ENCODE data around the gene WDR5. TPM values are rescaled to one million over a fixed set of nuclear protein-coding genes. Genes with fewer than 3 reads are reported as not detected.

The WDR5 gene
- 54.2 to 62.5 TPM (median 56.5 TPM) in 3 replicates for total RNA-seq (2021)
- percentile 81 among the genes with signal in this experiment for Bru-seq, nascent RNA
- long read RNA-seq, experiment 1, transcript WDR5-201 (14 exons, 3,151 nt) = major isoform, 124 of 162 reads
- long read RNA-seq, experiment 1, partial matches to known transcripts = 21 of 162 reads
- long read RNA-seq, experiment 1, other reads (novel, unspliced or antisense) = 17 of 162 reads
- long read RNA-seq, experiment 2, transcript WDR5-201 (14 exons, 3,151 nt) = major isoform, 34 of 101 reads
- long read RNA-seq, experiment 2, partial matches to known transcripts = 15 of 101 reads
- long read RNA-seq, experiment 2, other reads (novel, unspliced or antisense) = 52 of 101 reads
- long read RNA-seq, experiment 3, partial matches to known transcripts = 19 of 20 reads
- long read RNA-seq, experiment 3, other reads (novel, unspliced or antisense) = 0 of 20 reads

- DNase-seq (ENCODE audit: low spot score) (peak; percentile 89), ATAC-seq (peak; percentile 29)
- no peaks in the 10 kb centered on the region for H3K9me3 Mint-ChIP-seq
- H3K27ac Mint-ChIP-seq = peak within 1 kb of the TSS; percentile 93
- H3K36me3 Mint-ChIP-seq = peaks cover 16% of the 10 kb centered on the region
- no peaks in the 10 kb centered on the region for H3K27me3 Mint-ChIP-seq (ENCODE audit: low read depth)
- H3K4me1 Mint-ChIP-seq = peaks cover 51% of the 10 kb centered on the region
- CTCF ChIA-PET = interaction anchor here (0.5 to 0.7 kb wide), 3 partner anchors 25 to 37 kb away, joined by 3 read pairs; no protein-coding TSS in a partner anchor
- H3K4me3 Mint-ChIP-seq = peak within 1 kb of the TSS; percentile 97
- POLR2A ChIA-PET = interaction anchor here (0.9 to 1.0 kb wide), 3 partner anchors 29 to 70 kb away, joined by 3 to 5 read pairs (median 3); partner anchors contain the start of gene RNU6ATAC
- 0 out of 2 replicates have a peak, but pooled peaks have one; percentile 65 for TF ChIP-seq ELF4 (CRISPR knock-in tag; IDR thresholded peaks at IDR 0.05; ENCODE audit: low read depth)
- TF ChIP-seq NR3C1 (CRISPR knock-in tag; conservative IDR thresholded peaks at IDR 0.05; ENCODE audit: low read depth) = no peak
- TF ChIP-seq ZNF512 (CRISPR knock-in tag; IDR thresholded peaks at IDR 0.05; ENCODE audit: borderline replicate concordance) = no peak
- TF ChIP-seq CREB1 (CRISPR knock-in tag; IDR thresholded peaks at IDR 0.05) = no peak
- no peak for TF ChIP-seq AFF4 (CRISPR knock-in tag; IDR thresholded peaks at IDR 0.05; ENCODE audit: borderline replicate concordance)
- no peak for TF ChIP-seq SP1 (CRISPR knock-in tag; conservative IDR thresholded peaks at IDR 0.05)
- TF ChIP-seq ZNF423 (CRISPR knock-in tag; IDR thresholded peaks at IDR 0.05) = no peak; the same call in 1 of the 2 replicates
- no peak for TF ChIP-seq NFATC4 (CRISPR knock-in tag; IDR thresholded peaks at IDR 0.05)
- no peak for TF ChIP-seq ZSCAN18 (CRISPR knock-in tag; IDR thresholded peaks at IDR 0.05)
- TF ChIP-seq PRRX2 (CRISPR knock-in tag; IDR thresholded peaks at IDR 0.05) = no peak
- peak; percentile 62 for TF ChIP-seq ETV6 (CRISPR knock-in tag; IDR thresholded peaks at IDR 0.05)
- no peak for TF ChIP-seq ERG (CRISPR knock-in tag; IDR thresholded peaks at IDR 0.05)
- TF ChIP-seq HMGXB4 (CRISPR knock-in tag; IDR thresholded peaks at IDR 0.05) = peak; percentile 74
- no peak for TF ChIP-seq JUN (CRISPR knock-in tag; IDR thresholded peaks at IDR 0.05)
- TF ChIP-seq ATF1 (CRISPR knock-in tag; IDR thresholded peaks at IDR 0.05) = no peak
- no peak for TF ChIP-seq ZNF263 (CRISPR knock-in tag; IDR thresholded peaks at IDR 0.05; ENCODE audit: low read depth)
- TF ChIP-seq MLX (CRISPR knock-in tag; IDR thresholded peaks at IDR 0.05) = 0 out of 2 replicates have a peak, but pooled peaks have one; percentile 30
- TF ChIP-seq USF2 (CRISPR knock-in tag; IDR thresholded peaks at IDR 0.05) = no peak
- no peak for TF ChIP-seq ZBTB43 (CRISPR knock-in tag; IDR thresholded peaks at IDR 0.05)
- no peak for TF ChIP-seq ZNF219 (CRISPR knock-in tag; IDR thresholded peaks at IDR 0.05; ENCODE audit: borderline replicate concordance)
- no peak for TF ChIP-seq SMAD4 (CRISPR knock-in tag; IDR thresholded peaks at IDR 0.05)
- no peak for TF ChIP-seq NR1H2 (CRISPR knock-in tag; IDR thresholded peaks at IDR 0.05)
Measured at GRCh38 chr9:134135343-134136117, at the start of gene WDR5. WDR5 (plus strand) TSS chr9:134136082; CDS start chr9:134139878, 3,796 bp downstream.
